GM12874 (cell line): ENCODE data around the gene ADD2.
A peak's percentile ranks its signal among the peaks of the same experiment; 100 is the strongest.

ENCODE experiments used
- CTCF ChIP-seq: IDR thresholded peaks from 2 replicates; pipeline ENCODE4 v1.5.1; 2011; ENCODE audit warnings: low read depth, mild to moderate bottlenecking, control low read depth, low read length, moderate library complexity; ENCODE audit not compliant: insufficient read depth

Gene ADD2

GRCh38 chr2:70659551-70659950, 108.4 kb downstream of the ADD2 start:
- TF ChIP-seq CTCF: no peak

- no peak for TF ChIP-seq CTCF
Measured at GRCh38 chr2:70658476-70658875, 109.5 kb downstream of the ADD2 start.

- no peak for TF ChIP-seq CTCF
Measured at GRCh38 chr2:70657246-70657645, 110.8 kb downstream of the ADD2 start.

- TF ChIP-seq CTCF: no peak
Measured at GRCh38 chr2:70656421-70657010, 111.5 kb downstream of the ADD2 start.

GRCh38 chr2:70655786-70656185, 112.2 kb downstream of the ADD2 start:
- no peak for TF ChIP-seq CTCF

- 0 out of 2 replicates have a peak, but pooled peaks have one; percentile 6 for TF ChIP-seq CTCF
Measured at GRCh38 chr2:70655211-70655610, 112.8 kb downstream of the ADD2 start.

GRCh38 chr2:70651727-70652126, 116.3 kb downstream of the ADD2 start:
- TF ChIP-seq CTCF: no peak
